ENCODE results near the gene TNS3.

Gene TNS3

GRCh38 chr7:47342296-47343060, 239.4 kb downstream of the TNS3 start:
- no peak for TF ChIP-seq CTCF (IDR thresholded peaks at IDR 0.05; ENCODE audit: extremely low read depth, insufficient read depth, missing control alignments)
- no peak for DNase-seq (ENCODE audit: low spot score)
- in situ Hi-C loops (cut with MboI; ENCODE audit: low pct_unique_long_range_greater_than_20kb, low sequenced_read_pairs, unreplicated experiment) = no loop called here

- no peak for DNase-seq (ENCODE audit: low spot score)
- in situ Hi-C loops (cut with MboI; ENCODE audit: low pct_unique_long_range_greater_than_20kb, low sequenced_read_pairs, unreplicated experiment) = no loop called here
- TF ChIP-seq CTCF (IDR thresholded peaks at IDR 0.05; ENCODE audit: extremely low read depth, insufficient read depth, missing control alignments) = no peak
These were observed 241.4 kb downstream of the TNS3 start for GRCh38 chr7:47340517-47340916.

GRCh38 chr7:47338026-47338425, 243.9 kb downstream of the TNS3 start:
- in situ Hi-C loops (cut with MboI; ENCODE audit: low pct_unique_long_range_greater_than_20kb, low sequenced_read_pairs, unreplicated experiment) = no loop called here
- TF ChIP-seq CTCF (IDR thresholded peaks at IDR 0.05; ENCODE audit: extremely low read depth, insufficient read depth, missing control alignments) = no peak
- no peak for DNase-seq (ENCODE audit: low spot score)

- TF ChIP-seq CTCF (IDR thresholded peaks at IDR 0.05; ENCODE audit: extremely low read depth, insufficient read depth, missing control alignments) = peak; percentile 19
- DNase-seq (ENCODE audit: low spot score) = peak; percentile 49
- in situ Hi-C loops (cut with MboI; ENCODE audit: low pct_unique_long_range_greater_than_20kb, low sequenced_read_pairs, unreplicated experiment) = no loop called here
These were observed 244.4 kb downstream of the TNS3 start for GRCh38 chr7:47337531-47337930.

- DNase-seq (ENCODE audit: low spot score) = no peak
- TF ChIP-seq CTCF (IDR thresholded peaks at IDR 0.05; ENCODE audit: extremely low read depth, insufficient read depth, missing control alignments) = no peak
- in situ Hi-C loops (cut with MboI; ENCODE audit: low pct_unique_long_range_greater_than_20kb, low sequenced_read_pairs, unreplicated experiment) = no loop called here
These were observed 245.2 kb downstream of the TNS3 start for GRCh38 chr7:47336472-47337425.

GRCh38 chr7:47335557-47336471, 246.1 kb downstream of the TNS3 start:
- DNase-seq (ENCODE audit: low spot score) = no peak
- no peak for TF ChIP-seq CTCF (IDR thresholded peaks at IDR 0.05; ENCODE audit: extremely low read depth, insufficient read depth, missing control alignments)
- in situ Hi-C loops (cut with MboI; ENCODE audit: low pct_unique_long_range_greater_than_20kb, low sequenced_read_pairs, unreplicated experiment) = no loop called here
